ENCODE measurements around the gene SUSD3. TPM values are rescaled to one million over a fixed set of nuclear protein-coding genes. Genes with fewer than 3 reads are reported as not detected.

The SUSD3 gene
- total RNA-seq, 1 experiment from 2014 or later, result 9.0 TPM

DNA sequence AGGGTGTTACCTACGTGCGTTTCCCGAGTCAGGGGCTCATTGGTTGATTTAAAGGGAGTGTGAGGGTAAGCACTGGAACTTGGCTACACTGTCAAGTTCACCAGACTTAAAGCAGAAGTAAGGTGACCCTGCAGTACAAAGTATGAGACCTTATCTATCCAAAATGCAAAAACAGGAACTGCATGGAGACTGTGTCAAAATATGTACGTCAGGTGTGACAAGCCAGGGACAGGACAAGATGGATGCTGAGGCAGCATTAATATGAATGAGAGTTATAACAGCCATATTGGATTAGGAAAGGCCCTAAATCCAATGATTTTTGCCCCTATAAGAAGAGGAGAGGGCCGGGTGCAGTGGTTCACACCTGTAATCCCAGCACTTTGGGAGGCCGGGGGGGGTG lies 15.4 kb upstream of the SUSD3 start:
- no CpG with 5 or more reads among the region's 6 CpGs for WGBS (ENCODE audit: extremely low coverage, insufficient read length, low lambda C conversion rate)
- TF ChIP-seq, protein P1, sequence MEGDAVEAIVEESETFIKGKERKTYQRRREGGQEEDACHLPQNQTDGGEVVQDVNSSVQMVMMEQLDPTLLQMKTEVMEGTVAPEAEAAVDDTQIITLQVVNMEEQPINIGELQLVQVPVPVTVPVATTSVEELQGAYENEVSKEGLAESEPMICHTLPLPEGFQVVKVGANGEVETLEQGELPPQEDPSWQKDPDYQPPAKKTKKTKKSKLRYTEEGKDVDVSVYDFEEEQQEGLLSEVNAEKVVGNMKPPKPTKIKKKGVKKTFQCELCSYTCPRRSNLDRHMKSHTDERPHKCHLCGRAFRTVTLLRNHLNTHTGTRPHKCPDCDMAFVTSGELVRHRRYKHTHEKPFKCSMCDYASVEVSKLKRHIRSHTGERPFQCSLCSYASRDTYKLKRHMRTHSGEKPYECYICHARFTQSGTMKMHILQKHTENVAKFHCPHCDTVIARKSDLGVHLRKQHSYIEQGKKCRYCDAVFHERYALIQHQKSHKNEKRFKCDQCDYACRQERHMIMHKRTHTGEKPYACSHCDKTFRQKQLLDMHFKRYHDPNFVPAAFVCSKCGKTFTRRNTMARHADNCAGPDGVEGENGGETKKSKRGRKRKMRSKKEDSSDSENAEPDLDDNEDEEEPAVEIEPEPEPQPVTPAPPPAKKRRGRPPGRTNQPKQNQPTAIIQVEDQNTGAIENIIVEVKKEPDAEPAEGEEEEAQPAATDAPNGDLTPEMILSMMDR (conservative IDR thresholded peaks at IDR 0.05), result no peak
- H3K9me3 Mint-ChIP-seq, result peaks cover 3 to 14% of the 10 kb centered on the region in 2 experiments; a peak in 2 of 5 replicates
- H3K18ac ChIP-seq (ENCODE audit: insufficient read length, low read depth, low read length), result no peak overlapping the region
- no peak overlapping the region for H2BK5ac ChIP-seq (ENCODE audit: insufficient read length, low read length)
- no peak overlapping the region for H3K9ac ChIP-seq (ENCODE audit: extremely low read depth, insufficient read length, low read length)
- peaks cover 3 to 12% of the 10 kb centered on the region in 2 experiments for H3K4me1 Mint-ChIP-seq
- H3K27ac ChIP-seq (ENCODE audit: insufficient read length, low read depth, low read length), result no peak overlapping the region
- no peak overlapping the region for H2BK120ac ChIP-seq (ENCODE audit: low read depth, low read length, poor library complexity, severe bottlenecking)
- no peak overlapping the region for H3K14ac ChIP-seq (ENCODE audit: insufficient read depth, low read length)
- no peak overlapping the region for H4K91ac ChIP-seq (ENCODE audit: insufficient read length, low read depth, low read length)
- H4K8ac ChIP-seq (replicated peaks; ENCODE audit: insufficient read length, low read depth, low read length), result no peak overlapping the region
- no peak overlapping the region for H3T11ph ChIP-seq (ENCODE audit: low read length)
- no peak overlapping the region for H2BK12ac ChIP-seq (ENCODE audit: insufficient read length, low read depth, low read length)
- no peaks in the 10 kb centered on the region for H3K79me2 ChIP-seq (ENCODE audit: insufficient read depth, low read length)
- peaks cover 0 to 5% (median 0%) of the 10 kb centered on the region in 3 experiments; a peak in 3 of 7 replicates for H3K36me3 Mint-ChIP-seq (ENCODE audit: insufficient read depth in 1 of 3, low read depth in 3 of 3)
- no peaks in the 10 kb centered on the region for H3K27me3 ChIP-seq (ENCODE audit: insufficient read depth, low read length)
- H4K20me1 ChIP-seq (ENCODE audit: control insufficient read depth, insufficient read depth, insufficient read length), result no peaks in the 10 kb centered on the region
- H2BK15ac ChIP-seq (ENCODE audit: low read depth, low read length), result no peak overlapping the region
- no peak overlapping the region for H4K5ac ChIP-seq (ENCODE audit: insufficient read length, low read depth, low read length)
- no peak for DNase-seq
- no peak overlapping the region for H3K4me3 Mint-ChIP-seq
- H3K9me3 ChIP-seq (ENCODE audit: control insufficient read depth, low read depth, low read length), result no peaks in the 10 kb centered on the region
- H3K27ac Mint-ChIP-seq, result no peak overlapping the region
- H2AFZ ChIP-seq (ENCODE audit: low read length), result no peak overlapping the region
- H3K4me2 ChIP-seq (ENCODE audit: insufficient read depth, insufficient read length, low read length), result no peak overlapping the region
- no peak overlapping the region for H3K23ac ChIP-seq (ENCODE audit: insufficient read length, low read depth, low read length)
- H3K4ac ChIP-seq (ENCODE audit: low read depth, low read length), result no peak overlapping the region
- no peaks in the 10 kb centered on the region for H3K23me2 ChIP-seq (ENCODE audit: insufficient read length, low read depth, low read length, poor library complexity, severe bottlenecking)
- no peaks in the 10 kb centered on the region for H3K4me1 ChIP-seq (ENCODE audit: insufficient read depth, low read length)
- no peaks in the 10 kb centered on the region for H3K79me1 ChIP-seq (ENCODE audit: insufficient read depth, low read depth, low read length, poor library complexity, severe bottlenecking)
- no peak overlapping the region for H3K56ac ChIP-seq (ENCODE audit: insufficient read length, low read depth, low read length)
- no peak overlapping the region for H2BK20ac ChIP-seq (ENCODE audit: low read depth, low read length, poor library complexity, severe bottlenecking)
- H2AK5ac ChIP-seq (ENCODE audit: insufficient read length, low read length), result no peak overlapping the region
- H3K27me3 Mint-ChIP-seq (ENCODE audit: low read depth), result peaks cover 6% of the 10 kb centered on the region; the same call in 1 of the 2 replicates

Measured in H9 (cell line).